H9 (cell line): ENCODE measurements around the gene ZNF304. TPM values are rescaled to one million over a fixed set of nuclear protein-coding genes. Genes with fewer than 3 reads are reported as not detected.

ENCODE experiments used
- DNase-seq: peaks from one replicate; pipeline ENCODE4 v3.0.0-alpha.2; 2017
- H2AFZ ChIP-seq: one replicate; pipeline ENCODE4 v1.6.1; 2013; ENCODE audit warnings: mild to moderate bottlenecking, low read length, control low read depth, moderate library complexity
- H2AK5ac ChIP-seq: 2 replicates; pipeline ENCODE4 v1.6.1; 2013; ENCODE audit warnings: low read length, control low read depth, mixed read lengths; ENCODE audit not compliant: insufficient read length
- H2BK120ac ChIP-seq: one replicate; pipeline ENCODE4 v1.6.1; 2013; ENCODE audit warnings: low read depth, mild to moderate bottlenecking, low read length, control low read depth, inconsistent platforms; ENCODE audit not compliant: poor library complexity, severe bottlenecking
- H2BK12ac ChIP-seq: 2 replicates; pipeline ENCODE4 v1.6.1; 2013; ENCODE audit warnings: low read length, control low read depth, mixed read lengths, low read depth; ENCODE audit not compliant: insufficient read length
- H2BK15ac ChIP-seq: 2 replicates; pipeline ENCODE4 v1.6.1; 2013; ENCODE audit warnings: low read depth, low read length, control low read depth
- H2BK20ac ChIP-seq: one replicate; pipeline ENCODE4 v1.6.1; 2013; ENCODE audit warnings: low read depth, mild to moderate bottlenecking, low read length, control low read depth, inconsistent platforms; ENCODE audit not compliant: poor library complexity, severe bottlenecking
- H2BK5ac ChIP-seq: 2 replicates; pipeline ENCODE4 v1.6.1; 2013; ENCODE audit warnings: low read length, control low read depth, mixed read lengths; ENCODE audit not compliant: insufficient read length
- H3K14ac ChIP-seq: 2 replicates; pipeline ENCODE4 v1.6.1; 2013; ENCODE audit warnings: low read length, control low read depth; ENCODE audit not compliant: insufficient read depth
- H3K18ac ChIP-seq: 2 replicates; pipeline ENCODE4 v1.6.1; 2013; ENCODE audit warnings: low read depth, mild to moderate bottlenecking, mixed read lengths, low read length, control low read depth; ENCODE audit not compliant: insufficient read length
- H3K23ac ChIP-seq: 2 replicates; pipeline ENCODE4 v1.6.1; 2013; ENCODE audit warnings: low read length, control low read depth, mixed read lengths, low read depth; ENCODE audit not compliant: insufficient read length
- H3K23me2 ChIP-seq: 2 replicates; pipeline ENCODE4 v1.6.1; 2013; ENCODE audit warnings: low read depth, mild to moderate bottlenecking, mixed read lengths, low read length, control low read depth; ENCODE audit not compliant: insufficient read length, poor library complexity, severe bottlenecking
- H3K27ac ChIP-seq: 2 replicates; pipeline ENCODE4 v1.5.1; 2013; ENCODE audit warnings: low read length, control low read depth, mixed read lengths, low read depth; ENCODE audit not compliant: insufficient read length
- H3K27me3 ChIP-seq: 2 replicates; pipeline ENCODE4 v1.6.1; 2013; ENCODE audit warnings: low read length, control low read depth, inconsistent platforms; ENCODE audit not compliant: insufficient read depth
- H3K4ac ChIP-seq: 2 replicates; pipeline ENCODE4 v1.6.1; 2013; ENCODE audit warnings: low read depth, mild to moderate bottlenecking, control low read depth, inconsistent platforms, low read length, moderate library complexity
- H3K4me1 ChIP-seq: 2 replicates; pipeline ENCODE4 v1.6.1; 2013; ENCODE audit warnings: low read length, control low read depth, inconsistent platforms; ENCODE audit not compliant: insufficient read depth
- H3K4me2 ChIP-seq: 2 replicates; pipeline ENCODE4 v1.6.1; 2013; ENCODE audit warnings: low read length, control low read depth, mixed read lengths; ENCODE audit not compliant: insufficient read length, insufficient read depth
- H3K56ac ChIP-seq: 2 replicates; pipeline ENCODE4 v1.6.1; 2013; ENCODE audit warnings: low read depth, mild to moderate bottlenecking, mixed read lengths, low read length, control low read depth; ENCODE audit not compliant: insufficient read length
- H3K79me1 ChIP-seq: 2 replicates; pipeline ENCODE4 v1.6.1; 2013; ENCODE audit warnings: low read depth, mild to moderate bottlenecking, moderate library complexity, low read length, control low read depth, inconsistent platforms; ENCODE audit not compliant: insufficient read depth, poor library complexity, severe bottlenecking
- H3K79me2 ChIP-seq: 2 replicates; pipeline ENCODE4 v1.6.1; 2013; ENCODE audit warnings: low read length, control low read depth, inconsistent platforms; ENCODE audit not compliant: insufficient read depth
- H3K9ac ChIP-seq: 2 replicates; pipeline ENCODE4 v1.6.1; 2013; ENCODE audit warnings: low read length, control low read depth, mixed read lengths; ENCODE audit not compliant: insufficient read length; ENCODE audit errors: extremely low read depth
- H3K9me3 ChIP-seq: one replicate; pipeline ENCODE4 v1.6.1; 2013; ENCODE audit warnings: low read depth, low read length, inconsistent platforms; ENCODE audit not compliant: control insufficient read depth
- H3T11ph ChIP-seq: one replicate; pipeline ENCODE4 v1.6.1; 2013; ENCODE audit warnings: mild to moderate bottlenecking, low read length, control low read depth, inconsistent platforms
- H4K20me1 ChIP-seq: one replicate; pipeline ENCODE4 v1.6.1; 2013; ENCODE audit not compliant: control insufficient read depth, insufficient read length, insufficient read depth
- H4K5ac ChIP-seq: 2 replicates; pipeline ENCODE4 v1.6.1; 2013; ENCODE audit warnings: low read depth, mild to moderate bottlenecking, mixed read lengths, low read length, control low read depth; ENCODE audit not compliant: insufficient read length
- H4K8ac ChIP-seq: replicated peaks from 2 replicates; pipeline ENCODE4 v1.6.1; 2013; ENCODE audit warnings: low read length, control low read depth, mixed read lengths, low read depth; ENCODE audit not compliant: insufficient read length
- H4K91ac ChIP-seq: 2 replicates; pipeline ENCODE4 v1.6.1; 2013; ENCODE audit warnings: low read depth, mild to moderate bottlenecking, moderate library complexity, mixed read lengths, low read length, control low read depth; ENCODE audit not compliant: insufficient read length
- H3K27ac Mint-ChIP-seq, 3 experiments: 2 replicates in 2 of 3; 3 replicates in 1 of 3; pipeline ENCODE4 v1.8.0; 2020 to 2021; ENCODE audit warnings: mixed read lengths in 3 of 3, mild to moderate bottlenecking in 1 of 3, moderate library complexity in 1 of 3
- H3K27me3 Mint-ChIP-seq: 2 replicates; pipeline ENCODE4 v1.8.0; 2021; ENCODE audit warnings: low read depth, mild to moderate bottlenecking, moderate library complexity, mixed read lengths
- H3K36me3 Mint-ChIP-seq, 3 experiments: 2 replicates in 2 of 3; 3 replicates in 1 of 3; pipeline ENCODE4 v1.8.0; 2020 to 2021; ENCODE audit warnings: low read depth in 3 of 3, mixed read lengths in 3 of 3; ENCODE audit not compliant: insufficient read depth in 1 of 3
- H3K4me1 Mint-ChIP-seq, 2 experiments: 2 replicates each; pipeline ENCODE4 v1.8.0; 2020; ENCODE audit warnings: mixed read lengths in 2 of 2
- H3K4me3 Mint-ChIP-seq, 2 experiments: 2 replicates in 1 of 2; 3 replicates in 1 of 2; pipeline ENCODE4 v1.8.0; 2020 to 2021; ENCODE audit warnings: mild to moderate bottlenecking in 2 of 2, mixed read lengths in 2 of 2, moderate library complexity in 1 of 2
- H3K9me3 Mint-ChIP-seq, 2 experiments: 2 replicates in 1 of 2; 3 replicates in 1 of 2; pipeline ENCODE4 v1.8.0; 2020; ENCODE audit warnings: mild to moderate bottlenecking in 2 of 2, mixed read lengths in 2 of 2, moderate library complexity in 1 of 2
- CTCF ChIP-seq: fragments of 200-600 bp; sonication (generic); conservative IDR thresholded peaks from 3 replicates; pipeline ENCODE4 v1.8.0; 2021; ENCODE audit warnings: antibody characterized with exemption, mild to moderate bottlenecking
- WGBS: extraction: QIAGEN DNeasy Blood & Tissue Kit; methylation state at CpG from one replicate; pipeline ENCODE4 v1.1.7; 2013; ENCODE audit warnings: missing lambda C conversion rate, low lambda C conversion rate, mixed read lengths; ENCODE audit not compliant: insufficient read length; ENCODE audit errors: extremely low coverage; 5-methylcytosine and 5-hydroxymethylcytosine counted together
- total RNA-seq: library from RNA; stranded (reverse); gene quantifications from 2 replicates; pipeline ENCODE4 v1.2.1, GENCODE V29; 2021

Gene ZNF304
- total RNA-seq, 1 experiment from 2014 or later: 13.5 TPM

GRCh38 chr19:57302727-57303401 lies 48.2 kb upstream of the ZNF304 start:
- Histone ChIP-seq H3K9ac (no peak overlapping the region), H3K23me2 (no peaks in the 10 kb centered on the region), H2BK120ac (no peak overlapping the region), H2BK12ac (no peak overlapping the region), H3K14ac (no peak overlapping the region), H3K27me3 (no peaks in the 10 kb centered on the region), H2BK5ac (no peak overlapping the region), H2AK5ac (no peak overlapping the region), H3K9me3 (no peaks in the 10 kb centered on the region), H2AFZ (no peak overlapping the region), H3K4me2 (no peak overlapping the region), H3K56ac (no peak overlapping the region), H2BK15ac (no peak overlapping the region), H3K4ac (no peak overlapping the region), H2BK20ac (no peak overlapping the region), H3K79me2 (no peaks in the 10 kb centered on the region; the same call in 1 of the 2 replicates), H3K4me1 (no peaks in the 10 kb centered on the region), H3K18ac (no peak overlapping the region), H4K20me1 (no peaks in the 10 kb centered on the region), H3K27ac (no peak overlapping the region), H3T11ph (no peak overlapping the region), H4K5ac (no peak overlapping the region), H4K8ac (no peak overlapping the region), H3K23ac (no peak overlapping the region), H4K91ac (no peak overlapping the region), H3K79me1 (peaks cover 3% of the 10 kb centered on the region)
- no peak for DNase-seq
- Mint-ChIP-seq H3K9me3 (no peaks in the 10 kb centered on the region; a peak in 1 of 5 replicates), H3K27me3 (no peaks in the 10 kb centered on the region), H3K4me3 (peak overlapping the region in 1 of 2 experiments; percentile 13; a peak in 1 of 5 replicates), H3K27ac (peak overlapping the region in 2 of 3 experiments; percentile 68 to 81; a peak in 4 of 7 replicates), H3K4me1 (peaks cover 0 to 7% of the 10 kb centered on the region in 2 experiments; a peak in 1 of 4 replicates), H3K36me3 (peaks cover 16 to 44% (median 24%) of the 10 kb centered on the region in 3 experiments)
- peak; percentile 42; the same call in 2 of the 3 replicates for TF ChIP-seq CTCF
- no CpG with 5 or more reads among the region's 7 CpGs for WGBS
